HCEC 1CT (cell line): ENCODE results near the gene SCNN1B.
"Not testable (repeated sequence)": the region's sequence is repeated elsewhere in the genome, so short reads cannot be mapped to it uniquely, and the experiment has no call there.

Experiments
- DNase-seq: peaks from one replicate; pipeline ENCODE4 v3.0.0-alpha.2; 2017

Gene SCNN1B

GRCh38 chr16:23290189-23291062, 11.7 kb upstream of the SCNN1B start:
- peak; percentile 20 for DNase-seq

- no peak for DNase-seq
Measured at GRCh38 chr16:23293016-23293415, 9.1 kb upstream of the SCNN1B start.

- DNase-seq, result no peak
Measured at GRCh38 chr16:23294260-23294659, 7.8 kb upstream of the SCNN1B start.

- no peak for DNase-seq
Measured at GRCh38 chr16:23296994-23297393, 5.1 kb upstream of the SCNN1B start.

- DNase-seq, result no peak
Measured at GRCh38 chr16:23298290-23298915, 3.7 kb upstream of the SCNN1B start.

- not testable (repeated sequence) for DNase-seq
Measured at GRCh38 chr16:23299815-23300214, 2.3 kb upstream of the SCNN1B start.

GRCh38 chr16:23301251-23302044, 654 bp upstream of the SCNN1B start:
- DNase-seq, result no peak

GRCh38 chr16:23303685-23304084, 1.6 kb downstream of the SCNN1B start:
- no peak for DNase-seq

GRCh38 chr16:23304620-23305019, 2.5 kb downstream of the SCNN1B start:
- DNase-seq, result no peak

GRCh38 chr16:23306199-23307100, 4.3 kb downstream of the SCNN1B start:
- DNase-seq, result no peak

- peak; percentile 34 for DNase-seq
Measured at GRCh38 chr16:23310217-23310616, 8.1 kb downstream of the SCNN1B start.

GRCh38 chr16:23310744-23311143, 8.6 kb downstream of the SCNN1B start:
- no peak for DNase-seq

GRCh38 chr16:23316232-23316631, 14.1 kb downstream of the SCNN1B start:
- DNase-seq, result no peak

- DNase-seq, result no peak
Measured at GRCh38 chr16:23316634-23317265, 14.6 kb downstream of the SCNN1B start.

- DNase-seq, result no peak
Measured at GRCh38 chr16:23317266-23317661, 15.2 kb downstream of the SCNN1B start.

GRCh38 chr16:23317751-23318150, 15.6 kb downstream of the SCNN1B start:
- no peak for DNase-seq

GRCh38 chr16:23318639-23319038, 16.5 kb downstream of the SCNN1B start:
- no peak for DNase-seq

GRCh38 chr16:23319861-23320615, 17.9 kb downstream of the SCNN1B start:
- no peak for DNase-seq

- DNase-seq, result no peak
Measured at GRCh38 chr16:23320693-23321092, 18.6 kb downstream of the SCNN1B start.

GRCh38 chr16:23321206-23321875, 19.2 kb downstream of the SCNN1B start:
- no peak for DNase-seq
